ACC112 (cell line): ENCODE data around the gene KCNE5.
"Not testable (repeated sequence)": the region's sequence is repeated elsewhere in the genome, so short reads cannot be mapped to it uniquely, and the experiment has no call there.

Source experiments
- H2AFZ ChIP-seq: fragments of 200-600 bp; sonication (generic); one replicate; pipeline ENCODE4 v1.6.0; 2017; ENCODE audit warnings: antibody characterized with exemption, low read length; ENCODE audit not compliant: unreplicated experiment
- H3K27ac ChIP-seq: fragments of 200-600 bp; sonication (generic); 2 replicates; pipeline ENCODE4 v1.5.1; 2014; ENCODE audit warnings: low read depth, mild to moderate bottlenecking, antibody characterized with exemption, low read length, moderate library complexity
- H3K27me3 ChIP-seq: fragments of 200-600 bp; sonication (generic); 2 replicates; pipeline ENCODE4 v1.6.1; 2014; ENCODE audit warnings: mild to moderate bottlenecking, antibody characterized with exemption, low read length, moderate library complexity, mixed read lengths; ENCODE audit not compliant: insufficient read depth
- H3K36me3 ChIP-seq: fragments of 200-600 bp; sonication (generic); 2 replicates; pipeline ENCODE4 v1.6.1; 2016; ENCODE audit warnings: mild to moderate bottlenecking, antibody characterized with exemption, low read length, moderate library complexity, mixed read lengths; ENCODE audit not compliant: insufficient read depth
- H3K4me1 ChIP-seq: fragments of 200-600 bp; sonication (generic); one replicate; pipeline ENCODE4 v1.6.1; 2016; ENCODE audit warnings: low read length, mixed read lengths; ENCODE audit not compliant: insufficient read depth, unreplicated experiment, control insufficient read depth
- H3K4me3 ChIP-seq: fragments of 200-600 bp; sonication (generic); 2 replicates; pipeline ENCODE4 v1.5.1; 2014; ENCODE audit warnings: mild to moderate bottlenecking, low read depth, low read length
- H3K79me2 ChIP-seq: fragments of 200-600 bp; sonication (generic); one replicate; pipeline ENCODE4 v1.6.0; 2016; ENCODE audit warnings: low read length; ENCODE audit not compliant: control insufficient read depth, unreplicated experiment, insufficient read depth

KCNE5 gene

DNA sequence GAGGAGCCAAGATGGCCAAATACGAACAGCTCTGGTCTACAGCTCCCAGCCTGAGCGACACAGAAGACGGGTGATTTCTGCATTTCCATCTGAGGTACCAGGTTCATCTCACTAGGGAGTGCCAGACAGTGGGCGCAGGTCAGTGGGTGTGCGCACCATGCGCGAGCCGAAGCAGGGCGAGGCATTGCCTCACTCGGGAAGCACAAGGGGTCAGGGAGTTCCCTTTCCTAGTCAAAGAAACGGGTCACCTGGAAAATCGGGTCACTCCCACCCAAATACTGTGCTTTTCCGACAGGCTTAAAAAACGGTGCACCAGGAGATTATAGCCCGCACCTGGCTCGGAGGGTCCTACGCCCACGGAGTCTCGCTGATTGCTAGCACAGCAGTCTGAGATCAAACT is 19.7 kb upstream of the KCNE5 start:
- not testable (repeated sequence) for H3K4me1 ChIP-seq, H3K4me3 ChIP-seq, H3K27me3 ChIP-seq, H3K27ac ChIP-seq, H3K79me2 ChIP-seq, H2AFZ ChIP-seq, H3K36me3 ChIP-seq

DNA sequence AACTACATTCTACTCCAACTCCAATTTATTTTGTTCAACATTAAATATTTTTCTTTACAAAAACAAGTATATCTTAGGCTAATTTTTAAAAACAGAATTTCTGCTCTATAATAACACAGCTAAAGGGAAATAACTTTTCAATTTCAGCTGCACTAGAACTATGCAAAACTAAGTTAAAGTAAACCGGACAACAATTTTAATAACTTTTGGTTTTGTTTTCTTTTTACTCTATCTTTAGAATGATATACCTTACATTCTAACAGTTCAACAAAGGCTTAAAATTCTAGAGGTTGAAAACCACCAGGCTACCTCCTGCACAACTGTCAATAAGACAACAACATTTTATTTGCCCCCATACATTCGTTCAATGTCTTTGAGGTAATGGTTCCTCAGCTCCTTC is 18.7 kb upstream of the KCNE5 start:
- H3K36me3 ChIP-seq: no peaks in the 10 kb centered on the region
- no peak overlapping the region for H2AFZ ChIP-seq
- no peak overlapping the region for H3K4me3 ChIP-seq
- H3K79me2 ChIP-seq: no peaks in the 10 kb centered on the region
- H3K27me3 ChIP-seq: no peaks in the 10 kb centered on the region
- H3K4me1 ChIP-seq: no peaks in the 10 kb centered on the region
- no peak overlapping the region for H3K27ac ChIP-seq

DNA sequence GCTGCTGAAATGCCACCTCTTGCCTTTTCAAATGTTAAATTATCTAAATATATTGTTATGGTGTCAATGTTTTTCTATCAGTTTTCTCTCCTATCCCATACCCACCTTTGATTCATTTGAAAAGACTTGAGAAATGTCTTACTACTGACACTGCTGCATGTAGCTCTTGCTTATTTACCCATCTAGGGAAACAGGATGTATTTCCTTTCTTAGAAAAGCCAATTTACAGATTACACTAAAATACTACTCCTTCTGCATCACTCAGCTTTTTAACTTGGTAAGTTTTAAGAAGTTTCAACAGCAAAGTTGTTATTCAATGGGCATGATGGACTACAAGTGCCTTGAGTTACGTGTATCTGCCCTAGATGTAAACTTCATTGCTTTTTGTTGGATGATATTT is 13.2 kb upstream of the KCNE5 start:
- no peaks in the 10 kb centered on the region for H3K27me3 ChIP-seq
- no peak overlapping the region for H3K27ac ChIP-seq
- no peaks in the 10 kb centered on the region for H3K79me2 ChIP-seq
- no peak overlapping the region for H3K4me3 ChIP-seq
- no peaks in the 10 kb centered on the region for H3K36me3 ChIP-seq
- H2AFZ ChIP-seq: no peak overlapping the region
- H3K4me1 ChIP-seq: no peaks in the 10 kb centered on the region

DNA sequence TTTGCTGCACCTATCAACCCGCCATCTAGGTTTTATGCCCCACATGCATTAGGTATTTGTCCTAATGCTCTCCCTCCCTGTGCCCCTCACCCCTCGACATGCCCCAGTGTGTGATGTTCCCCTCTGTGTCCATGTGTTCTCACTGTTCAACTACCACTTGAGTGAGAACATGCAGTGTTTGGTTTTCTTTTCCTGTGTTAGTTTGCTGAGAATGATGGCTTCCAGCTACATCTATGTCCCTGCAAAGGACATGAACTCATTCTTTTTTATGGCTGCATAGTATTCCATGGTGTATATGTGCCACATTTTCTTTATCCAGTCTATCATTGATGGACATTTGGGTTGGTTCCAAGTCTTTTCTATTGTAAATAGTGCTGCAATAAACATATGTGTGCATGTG is 12.5 kb upstream of the KCNE5 start:
- not testable (repeated sequence) for H3K4me3 ChIP-seq, H3K27me3 ChIP-seq, H2AFZ ChIP-seq, H3K36me3 ChIP-seq, H3K4me1 ChIP-seq, H3K79me2 ChIP-seq, H3K27ac ChIP-seq

DNA sequence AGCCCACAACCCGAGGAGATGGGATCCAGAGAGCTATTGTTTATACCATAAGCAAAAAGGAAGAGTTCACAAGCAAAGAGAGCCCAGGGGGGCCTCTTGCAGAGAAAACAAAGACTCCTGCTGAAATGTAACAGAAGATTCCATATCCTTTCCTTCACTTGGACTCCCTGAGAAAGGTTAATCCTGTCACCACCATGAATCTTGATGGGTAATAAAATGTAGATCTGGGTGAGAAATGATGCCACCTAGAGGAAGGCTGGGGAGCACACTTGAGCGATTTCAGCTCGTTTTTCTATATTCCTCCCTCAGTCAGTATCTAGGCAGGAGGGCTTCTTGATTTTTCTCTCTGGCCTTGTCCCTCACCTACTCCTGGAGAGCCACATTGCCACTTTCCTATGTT is 10.2 kb upstream of the KCNE5 start:
- Histone ChIP-seq H3K4me1 (no peaks in the 10 kb centered on the region), H3K79me2 (no peaks in the 10 kb centered on the region), H3K27ac (no peak overlapping the region), H3K36me3 (no peaks in the 10 kb centered on the region), H3K4me3 (no peak overlapping the region), H2AFZ (no peak overlapping the region), H3K27me3 (no peaks in the 10 kb centered on the region)

DNA sequence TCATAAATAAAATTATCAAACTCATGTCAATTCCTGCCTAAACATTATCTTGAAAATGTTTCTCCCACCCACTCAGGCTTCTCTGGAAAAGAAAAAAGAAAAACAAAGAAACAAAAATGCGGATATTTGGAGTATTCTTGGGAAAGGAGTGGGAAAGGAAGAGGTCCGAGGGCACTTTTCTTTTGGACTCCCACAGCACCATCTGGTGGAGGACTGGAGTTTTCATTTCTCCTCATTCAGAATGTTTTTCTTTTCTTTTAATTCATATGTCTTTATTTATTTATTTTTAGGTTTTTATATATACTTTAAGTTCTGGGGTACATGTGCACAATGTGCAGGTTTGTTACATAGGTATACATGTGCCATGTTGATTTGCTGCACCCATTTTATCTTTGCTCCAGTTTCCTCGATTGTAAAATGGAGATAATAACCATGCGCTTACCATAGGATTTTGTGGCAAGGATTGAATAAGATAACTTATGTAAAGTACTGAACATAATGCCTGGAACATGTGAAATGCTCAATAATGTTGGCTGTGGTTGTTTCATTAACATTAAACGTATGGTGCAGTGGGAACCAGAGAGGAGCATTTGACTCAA is 8.0 kb upstream of the KCNE5 start:
- H3K36me3 ChIP-seq: no peaks in the 10 kb centered on the region
- H3K4me3 ChIP-seq: no peak overlapping the region
- H3K79me2 ChIP-seq: no peaks in the 10 kb centered on the region
- H3K27ac ChIP-seq: no peak overlapping the region
- H3K4me1 ChIP-seq: no peaks in the 10 kb centered on the region
- no peak overlapping the region for H2AFZ ChIP-seq
- H3K27me3 ChIP-seq: no peaks in the 10 kb centered on the region

DNA sequence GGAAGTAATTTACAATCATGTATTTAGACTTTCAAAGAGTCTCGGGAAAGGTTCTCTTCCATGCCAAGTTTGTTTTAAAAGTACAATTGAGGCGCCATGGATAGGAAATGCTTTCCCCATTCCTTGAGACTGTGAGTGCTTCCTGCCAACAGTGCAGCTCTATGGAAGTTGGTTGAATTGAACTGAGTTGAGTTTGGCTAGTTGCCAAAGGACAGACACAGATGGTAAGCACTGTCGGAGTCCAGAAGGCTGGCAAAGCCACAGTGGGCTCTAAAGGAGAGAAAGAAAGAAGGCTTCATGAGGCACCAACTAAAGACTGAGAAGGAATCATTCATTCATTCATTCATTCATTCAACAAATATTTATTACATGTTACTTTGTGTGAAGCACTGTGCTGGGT is 4.3 kb upstream of the KCNE5 start:
- Histone ChIP-seq H3K27me3 (no peaks in the 10 kb centered on the region), H3K4me3 (no peak overlapping the region), H3K36me3 (no peaks in the 10 kb centered on the region), H3K4me1 (no peaks in the 10 kb centered on the region), H3K79me2 (no peaks in the 10 kb centered on the region), H2AFZ (no peak overlapping the region), H3K27ac (no peak overlapping the region)

DNA sequence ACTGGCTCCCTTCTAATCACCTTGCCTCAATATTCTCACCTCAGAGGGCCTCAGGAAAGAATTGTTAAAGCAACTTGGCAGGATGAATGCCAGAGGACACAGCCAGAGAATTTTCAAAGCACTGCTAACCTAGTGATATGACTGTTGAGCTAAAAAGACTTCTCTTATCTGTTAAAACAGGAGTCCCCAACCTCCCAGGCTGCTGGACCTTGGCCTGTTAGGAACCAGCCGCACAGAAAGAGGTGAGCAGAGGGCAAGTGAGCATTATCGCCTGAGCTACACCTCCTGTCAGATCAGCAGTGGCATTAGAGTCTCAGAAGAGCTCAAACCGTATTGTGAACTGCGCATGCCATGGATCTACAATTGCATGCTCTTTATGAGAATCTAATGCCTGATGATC is 1.7 kb upstream of the KCNE5 start:
- Histone ChIP-seq H3K36me3 (no peaks in the 10 kb centered on the region), H3K27me3 (no peaks in the 10 kb centered on the region), H2AFZ (no peak overlapping the region), H3K79me2 (no peaks in the 10 kb centered on the region), H3K27ac (no peak overlapping the region), H3K4me3 (no peak overlapping the region), H3K4me1 (no peaks in the 10 kb centered on the region)

DNA sequence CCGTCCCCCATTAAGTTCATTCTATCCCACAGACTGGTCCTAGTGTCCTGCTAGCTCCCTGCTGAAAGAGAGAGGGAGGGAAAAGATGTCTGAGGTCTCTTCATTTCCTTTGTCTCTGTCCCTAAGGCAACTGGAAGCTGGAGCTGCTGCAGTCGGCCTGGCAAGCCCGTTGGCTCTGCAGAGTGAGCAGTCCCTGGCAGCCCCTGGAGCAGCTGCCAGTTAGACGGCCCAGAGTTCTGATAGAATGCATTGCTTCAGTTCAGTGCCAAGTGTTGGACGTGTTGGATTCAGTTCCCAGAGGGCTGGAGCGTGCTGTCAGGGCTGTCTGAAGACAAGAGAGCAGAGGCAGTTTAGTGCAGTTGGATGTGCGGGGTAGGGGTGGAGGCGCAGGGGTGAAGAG is 975 bp downstream of the KCNE5 start:
- Histone ChIP-seq H3K27ac (no peak overlapping the region), H3K27me3 (no peaks in the 10 kb centered on the region), H3K79me2 (no peaks in the 10 kb centered on the region), H3K4me3 (no peak overlapping the region), H3K4me1 (no peaks in the 10 kb centered on the region), H2AFZ (no peak overlapping the region), H3K36me3 (no peaks in the 10 kb centered on the region)

DNA sequence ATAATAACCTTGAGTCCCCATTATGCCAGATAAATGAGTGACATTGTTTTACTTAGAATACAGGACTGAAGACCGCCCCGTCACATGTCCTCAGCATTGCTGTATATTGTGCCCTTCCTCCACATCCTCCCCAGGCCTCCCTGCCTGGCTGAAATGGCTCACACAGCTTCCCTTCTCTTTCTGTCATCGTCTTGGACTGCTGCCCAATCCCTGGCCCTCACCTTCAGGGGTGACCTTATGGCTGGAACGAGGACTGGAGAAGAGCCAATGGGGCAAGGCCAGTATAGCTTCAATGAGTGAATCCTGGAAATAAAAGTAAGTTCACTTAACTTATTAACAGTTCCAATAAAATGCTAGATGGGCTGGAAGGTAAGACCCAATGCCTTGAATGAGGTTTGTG is 2.7 kb downstream of the KCNE5 start:
- H3K79me2 ChIP-seq: no peaks in the 10 kb centered on the region
- no peak overlapping the region for H2AFZ ChIP-seq
- no peaks in the 10 kb centered on the region for H3K4me1 ChIP-seq
- no peak overlapping the region for H3K4me3 ChIP-seq
- no peak overlapping the region for H3K27ac ChIP-seq
- no peaks in the 10 kb centered on the region for H3K36me3 ChIP-seq
- no peaks in the 10 kb centered on the region for H3K27me3 ChIP-seq

DNA sequence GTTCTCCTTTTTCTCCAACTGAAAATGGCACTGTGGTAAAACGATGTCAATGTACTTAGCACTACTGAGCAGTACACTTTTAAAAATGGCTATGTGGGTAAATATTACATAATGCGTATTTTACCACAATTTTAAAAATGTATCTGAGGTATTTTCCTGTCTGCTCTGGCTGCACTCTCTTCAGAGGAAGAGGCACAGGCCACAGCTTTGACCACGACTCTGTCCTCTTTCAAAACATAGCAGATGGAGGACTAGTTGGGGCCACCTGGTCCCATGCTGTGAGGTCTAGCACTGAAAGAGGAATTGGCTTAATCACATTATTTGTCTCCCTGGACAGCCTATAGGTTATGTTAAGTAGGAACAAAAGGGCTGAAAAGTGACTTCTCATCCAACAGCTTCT is 5.2 kb downstream of the KCNE5 start:
- no peaks in the 10 kb centered on the region for H3K4me1 ChIP-seq
- no peaks in the 10 kb centered on the region for H3K79me2 ChIP-seq
- no peak overlapping the region for H3K27ac ChIP-seq
- no peak overlapping the region for H2AFZ ChIP-seq
- H3K4me3 ChIP-seq: no peak overlapping the region
- no peaks in the 10 kb centered on the region for H3K27me3 ChIP-seq
- H3K36me3 ChIP-seq: no peaks in the 10 kb centered on the region
